Neutrophil (primary cell): ENCODE measurements around the gene KLHL1.

Experiments
- H3K27ac ChIP-seq: fragments of 200-600 bp; sonication (generic); 2 replicates; pipeline ENCODE4 v1.5.1; 2016; ENCODE audit warnings: mild to moderate bottlenecking, moderate library complexity
- H3K27me3 ChIP-seq: fragments of 200-600 bp; sonication (generic); 2 replicates; pipeline ENCODE4 v1.6.0; 2016; ENCODE audit warnings: mild to moderate bottlenecking
- H3K36me3 ChIP-seq: fragments of 200-600 bp; sonication (generic); 2 replicates; pipeline ENCODE4 v1.5.1; 2017
- H3K4me1 ChIP-seq, 2 experiments: fragments of 200-600 bp in 1 of 2; sonication (generic) in 1 of 2; 1 replicate in 1 of 2; 2 replicates in 1 of 2; pipeline versions ENCODE4 v1.5.1 to v1.6.1; 2013 to 2016; ENCODE audit warnings: low read depth in 1 of 2, low read length in 1 of 2, mild to moderate bottlenecking in 1 of 2, moderate library complexity in 1 of 2; ENCODE audit not compliant: control insufficient read depth in 1 of 2, insufficient read depth in 1 of 2
- H3K4me3 ChIP-seq, 2 experiments: fragments of 200-600 bp in 1 of 2; sonication (generic) in 1 of 2; 1 replicate in 1 of 2; 2 replicates in 1 of 2; pipeline ENCODE4 v1.5.1; 2013 to 2016; ENCODE audit warnings: low read depth in 1 of 2, low read length in 1 of 2, mild to moderate bottlenecking in 1 of 2, moderate library complexity in 1 of 2
- H3K9me3 ChIP-seq: fragments of 200-600 bp; sonication (generic); 2 replicates; pipeline ENCODE4 v1.5.1; 2016
- TF ChIP-seq, protein P1 (sequence below): fragments of 200-600 bp; sonication (generic); IDR thresholded peaks from 2 replicates; pipeline ENCODE4 v1.5.1; 2016; ENCODE audit warnings: antibody characterized with exemption

The KLHL1 gene

DNA sequence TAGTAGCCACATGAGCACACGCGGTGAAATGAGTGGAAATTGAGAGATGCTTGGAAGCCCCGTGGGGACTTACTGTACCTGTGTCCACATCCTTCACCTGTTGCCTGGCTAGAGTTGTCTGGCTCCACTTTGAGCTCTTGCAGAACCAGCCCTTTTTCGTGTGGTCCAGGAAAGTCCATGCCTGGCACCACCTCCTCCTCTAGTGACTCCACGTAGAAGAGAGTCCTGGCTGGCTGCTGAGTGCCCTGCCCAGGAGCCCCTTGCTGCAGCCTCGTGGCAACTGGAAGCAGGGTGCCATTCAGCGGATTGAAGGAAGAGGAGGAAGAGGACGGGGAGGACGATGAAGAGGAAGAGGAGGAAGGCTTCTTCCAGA is 1.1 kb downstream of the KLHL1 start:
- Histone ChIP-seq H3K27ac (no peak overlapping the region), H3K27me3 (peaks cover 24% of the 10 kb centered on the region), H3K36me3 (no peaks in the 10 kb centered on the region), H3K9me3 (no peaks in the 10 kb centered on the region), H3K4me3 (no peak overlapping the region), H3K4me1 (no peaks in the 10 kb centered on the region)
- TF ChIP-seq, protein P1, sequence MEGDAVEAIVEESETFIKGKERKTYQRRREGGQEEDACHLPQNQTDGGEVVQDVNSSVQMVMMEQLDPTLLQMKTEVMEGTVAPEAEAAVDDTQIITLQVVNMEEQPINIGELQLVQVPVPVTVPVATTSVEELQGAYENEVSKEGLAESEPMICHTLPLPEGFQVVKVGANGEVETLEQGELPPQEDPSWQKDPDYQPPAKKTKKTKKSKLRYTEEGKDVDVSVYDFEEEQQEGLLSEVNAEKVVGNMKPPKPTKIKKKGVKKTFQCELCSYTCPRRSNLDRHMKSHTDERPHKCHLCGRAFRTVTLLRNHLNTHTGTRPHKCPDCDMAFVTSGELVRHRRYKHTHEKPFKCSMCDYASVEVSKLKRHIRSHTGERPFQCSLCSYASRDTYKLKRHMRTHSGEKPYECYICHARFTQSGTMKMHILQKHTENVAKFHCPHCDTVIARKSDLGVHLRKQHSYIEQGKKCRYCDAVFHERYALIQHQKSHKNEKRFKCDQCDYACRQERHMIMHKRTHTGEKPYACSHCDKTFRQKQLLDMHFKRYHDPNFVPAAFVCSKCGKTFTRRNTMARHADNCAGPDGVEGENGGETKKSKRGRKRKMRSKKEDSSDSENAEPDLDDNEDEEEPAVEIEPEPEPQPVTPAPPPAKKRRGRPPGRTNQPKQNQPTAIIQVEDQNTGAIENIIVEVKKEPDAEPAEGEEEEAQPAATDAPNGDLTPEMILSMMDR = no peak

DNA sequence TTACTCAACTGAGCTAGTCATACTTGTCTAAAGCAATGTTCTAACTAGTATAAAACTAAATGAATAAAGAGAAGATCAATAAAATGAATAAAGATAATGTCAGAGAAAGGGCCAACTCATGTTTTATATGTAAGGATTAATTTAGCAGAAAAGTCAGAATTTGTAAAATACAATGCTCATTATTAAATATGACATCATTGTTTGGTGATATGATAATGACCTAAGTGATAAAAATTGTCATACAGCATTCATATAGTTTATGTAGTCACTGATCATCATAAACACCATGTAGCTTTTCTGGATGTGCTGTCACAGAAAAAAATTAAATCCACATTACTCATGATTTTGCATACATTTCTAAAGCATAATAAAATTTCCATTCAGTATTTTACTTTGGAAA is 3.8 kb downstream of the KLHL1 start:
- no peaks in the 10 kb centered on the region for H3K36me3 ChIP-seq
- TF ChIP-seq, protein P1 = no peak
- no peaks in the 10 kb centered on the region for H3K9me3 ChIP-seq
- peaks cover 24% of the 10 kb centered on the region for H3K27me3 ChIP-seq
- H3K4me1 ChIP-seq = no peaks in the 10 kb centered on the region
- no peak overlapping the region for H3K27ac ChIP-seq
- no peak overlapping the region for H3K4me3 ChIP-seq

DNA sequence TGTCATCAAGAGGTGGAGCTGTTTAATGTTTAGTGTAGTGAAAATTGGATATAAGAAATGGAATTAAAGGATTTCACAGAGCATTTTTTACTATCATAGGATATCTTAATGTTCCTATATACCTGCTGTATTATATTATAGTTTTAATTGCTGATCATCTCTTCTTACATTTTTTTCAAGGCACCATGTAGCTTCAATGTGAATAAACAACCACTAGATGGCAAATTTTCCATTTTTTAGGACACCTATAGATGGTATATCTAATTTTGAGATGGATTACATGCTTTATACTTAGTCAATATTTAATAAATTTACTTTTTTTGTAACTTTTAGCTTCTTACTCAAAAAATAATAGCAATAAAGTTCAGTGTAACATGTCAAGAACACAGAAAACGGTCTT is 9.6 kb downstream of the KLHL1 start:
- Histone ChIP-seq H3K36me3 (no peaks in the 10 kb centered on the region), H3K27ac (no peak overlapping the region), H3K4me1 (no peaks in the 10 kb centered on the region), H3K4me3 (no peak overlapping the region), H3K9me3 (no peaks in the 10 kb centered on the region), H3K27me3 (no peaks in the 10 kb centered on the region)
- TF ChIP-seq, protein P1 = no peak

DNA sequence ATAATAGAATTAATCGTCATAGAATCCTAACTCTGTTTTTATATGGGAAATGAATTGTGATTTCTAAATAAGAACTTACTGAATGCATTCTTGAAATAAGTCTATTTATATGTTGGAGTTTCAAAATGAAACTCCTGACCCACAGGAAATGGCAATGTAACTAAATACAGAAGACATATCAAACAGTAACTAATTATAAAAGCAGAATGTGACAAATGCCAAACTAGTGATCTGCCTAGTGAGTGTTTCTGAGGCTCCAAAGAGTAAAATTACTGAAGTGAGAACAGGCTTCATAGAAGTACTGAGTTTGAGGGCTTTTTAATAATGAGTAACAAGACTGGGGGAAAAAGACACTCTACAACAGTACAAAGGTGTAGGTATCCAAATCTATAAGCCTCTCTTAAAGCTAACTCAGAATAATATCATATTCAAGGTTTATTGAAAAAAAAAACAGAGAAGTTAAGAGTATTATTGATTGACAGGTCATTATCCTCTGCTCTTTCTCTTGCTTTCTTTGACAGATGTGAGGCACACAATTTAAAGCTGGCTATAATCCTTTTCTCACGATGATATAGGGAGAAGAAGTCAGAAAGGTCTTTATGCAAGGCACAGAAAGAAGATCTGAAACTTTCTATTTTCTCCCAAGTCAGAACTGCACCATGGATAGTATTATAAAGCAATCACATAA is 18.1 kb downstream of the KLHL1 start:
- TF ChIP-seq, protein P1 = no peak
- no peaks in the 10 kb centered on the region for H3K27me3 ChIP-seq
- no peaks in the 10 kb centered on the region for H3K36me3 ChIP-seq
- no peaks in the 10 kb centered on the region for H3K9me3 ChIP-seq
- no peak overlapping the region for H3K27ac ChIP-seq
- no peak overlapping the region for H3K4me3 ChIP-seq
- no peaks in the 10 kb centered on the region for H3K4me1 ChIP-seq

DNA sequence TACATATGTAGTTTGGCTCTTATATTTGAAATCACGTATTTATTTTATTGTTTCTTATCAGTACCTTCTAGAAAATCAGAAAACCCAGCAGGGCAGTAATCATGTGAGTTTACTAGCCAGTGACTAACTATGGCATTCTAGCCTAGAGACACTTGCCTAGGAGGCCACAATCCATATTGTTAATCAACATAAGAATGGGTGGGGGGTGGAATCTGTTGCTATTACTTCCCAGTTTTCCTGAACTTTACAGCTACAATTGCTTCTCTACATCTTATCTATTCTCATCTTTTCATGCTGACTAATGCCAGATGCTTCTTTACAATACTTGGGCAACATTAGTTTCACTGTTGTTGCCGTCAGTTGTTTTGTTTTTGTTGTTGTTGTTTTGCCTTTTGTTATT is 19.3 kb downstream of the KLHL1 start:
- Histone ChIP-seq H3K27ac (no peak overlapping the region), H3K36me3 (no peaks in the 10 kb centered on the region), H3K9me3 (no peaks in the 10 kb centered on the region), H3K4me1 (no peaks in the 10 kb centered on the region), H3K4me3 (no peak overlapping the region), H3K27me3 (no peaks in the 10 kb centered on the region)
- TF ChIP-seq, protein P1 = no peak
